Peyer's patch (tissue), 4 donors: ENCODE data around the gene TIGD1. TPM values are rescaled to one million over a fixed set of nuclear protein-coding genes. Genes with fewer than 3 reads are reported as not detected.

Experiments
- DNase-seq, 3 donors: peaks; one replicate each; pipeline ENCODE4 v3.0.0-alpha.2; 2017 to 2019
- H3K27ac ChIP-seq, 4 donors: fragments of 200-600 bp; sonication (generic); one replicate each; pipeline ENCODE4 v1.5.1; 2016 to 2019
- H3K27me3 ChIP-seq, 2 donors: fragments of 200-600 bp; sonication (generic); one replicate each; pipeline ENCODE4 v1.5.1; 2019
- H3K36me3 ChIP-seq, 3 donors: fragments of 200-600 bp; sonication (generic); one replicate each; pipeline ENCODE4 v1.5.1; 2016 to 2019
- H3K4me1 ChIP-seq, 4 donors: fragments of 200-600 bp; sonication (generic); one replicate each; pipeline ENCODE4 v1.5.1; 2016 to 2019
- H3K4me3 ChIP-seq, 4 donors: fragments of 200-600 bp; sonication (generic); 1 replicate in 3 of 4; 2 replicates in 1 of 4; pipeline ENCODE4 v1.5.1; 2016 to 2019; ENCODE audit warnings: mild to moderate bottlenecking in 1 of 4
- H3K9me3 ChIP-seq, 4 donors: fragments of 200-600 bp; sonication (generic); one replicate each; pipeline ENCODE4 v1.5.1; 2016 to 2019; ENCODE audit warnings: mild to moderate bottlenecking in 1 of 4
- POLR2A ChIP-seq, 2 donors: fragments of 450-650 bp; IDR thresholded peaks; one replicate each; pipeline ENCODE4 v1.5.1; 2017; ENCODE audit warnings: antibody characterized with exemption in 2 of 2, mild to moderate bottlenecking in 2 of 2, moderate library complexity in 2 of 2
- total RNA-seq, 4 donors: library from RNA; depleted of rRNA; stranded (reverse); fragments of >200 nt; gene quantifications; one replicate each; pipeline ENCODE4 v1.1.0, GENCODE V29; 2016
- TF ChIP-seq, protein P1 (sequence below), 6 experiments: fragments of 450-650 bp in 4 of 6; fragments of 200-600 bp in 2 of 6; sonication (generic) in 1 of 6; IDR thresholded peaks; one replicate each; pipeline ENCODE4 v1.5.1; 2017 to 2019; ENCODE audit warnings: antibody characterized with exemption in 6 of 6, mild to moderate bottlenecking in 3 of 6, moderate library complexity in 1 of 6

TIGD1 gene
- total RNA-seq, 4 donors from 2014 or later = 8.6 to 31.4 (median 13.4) TPM

GRCh38 chr2:232532419-232532818, 17.9 kb downstream of the TIGD1 start:
- no peaks in the 10 kb centered on the region for H3K36me3 ChIP-seq
- H3K27ac ChIP-seq = no peak overlapping the region
- H3K27me3 ChIP-seq = no peaks in the 10 kb centered on the region
- no peak overlapping the region for H3K4me3 ChIP-seq
- DNase-seq = peak in 1 of 3 donors; percentile 26
- H3K4me1 ChIP-seq = no peaks in the 10 kb centered on the region
- peaks cover 0 to 9% (median 2%) of the 10 kb centered on the region in 4 donors for H3K9me3 ChIP-seq
- TF ChIP-seq POLR2A (IDR thresholded peaks at IDR 0.05) = no peak
- TF ChIP-seq, protein P1, sequence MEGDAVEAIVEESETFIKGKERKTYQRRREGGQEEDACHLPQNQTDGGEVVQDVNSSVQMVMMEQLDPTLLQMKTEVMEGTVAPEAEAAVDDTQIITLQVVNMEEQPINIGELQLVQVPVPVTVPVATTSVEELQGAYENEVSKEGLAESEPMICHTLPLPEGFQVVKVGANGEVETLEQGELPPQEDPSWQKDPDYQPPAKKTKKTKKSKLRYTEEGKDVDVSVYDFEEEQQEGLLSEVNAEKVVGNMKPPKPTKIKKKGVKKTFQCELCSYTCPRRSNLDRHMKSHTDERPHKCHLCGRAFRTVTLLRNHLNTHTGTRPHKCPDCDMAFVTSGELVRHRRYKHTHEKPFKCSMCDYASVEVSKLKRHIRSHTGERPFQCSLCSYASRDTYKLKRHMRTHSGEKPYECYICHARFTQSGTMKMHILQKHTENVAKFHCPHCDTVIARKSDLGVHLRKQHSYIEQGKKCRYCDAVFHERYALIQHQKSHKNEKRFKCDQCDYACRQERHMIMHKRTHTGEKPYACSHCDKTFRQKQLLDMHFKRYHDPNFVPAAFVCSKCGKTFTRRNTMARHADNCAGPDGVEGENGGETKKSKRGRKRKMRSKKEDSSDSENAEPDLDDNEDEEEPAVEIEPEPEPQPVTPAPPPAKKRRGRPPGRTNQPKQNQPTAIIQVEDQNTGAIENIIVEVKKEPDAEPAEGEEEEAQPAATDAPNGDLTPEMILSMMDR (IDR thresholded peaks at IDR 0.05) = no peak

- H3K27me3 ChIP-seq = no peaks in the 10 kb centered on the region
- no peak overlapping the region for H3K4me3 ChIP-seq
- TF ChIP-seq, protein P1 (IDR thresholded peaks at IDR 0.05) = no peak
- TF ChIP-seq POLR2A (IDR thresholded peaks at IDR 0.05) = no peak
- DNase-seq = peak in 1 of 3 donors; percentile 19
- no peak overlapping the region for H3K27ac ChIP-seq
- no peaks in the 10 kb centered on the region for H3K4me1 ChIP-seq
- peaks cover 0 to 2% (median 0%) of the 10 kb centered on the region in 4 donors for H3K9me3 ChIP-seq
- H3K36me3 ChIP-seq = no peaks in the 10 kb centered on the region
Observed at GRCh38 chr2:232530626-232531260, 19.6 kb downstream of the TIGD1 start.

DNA sequence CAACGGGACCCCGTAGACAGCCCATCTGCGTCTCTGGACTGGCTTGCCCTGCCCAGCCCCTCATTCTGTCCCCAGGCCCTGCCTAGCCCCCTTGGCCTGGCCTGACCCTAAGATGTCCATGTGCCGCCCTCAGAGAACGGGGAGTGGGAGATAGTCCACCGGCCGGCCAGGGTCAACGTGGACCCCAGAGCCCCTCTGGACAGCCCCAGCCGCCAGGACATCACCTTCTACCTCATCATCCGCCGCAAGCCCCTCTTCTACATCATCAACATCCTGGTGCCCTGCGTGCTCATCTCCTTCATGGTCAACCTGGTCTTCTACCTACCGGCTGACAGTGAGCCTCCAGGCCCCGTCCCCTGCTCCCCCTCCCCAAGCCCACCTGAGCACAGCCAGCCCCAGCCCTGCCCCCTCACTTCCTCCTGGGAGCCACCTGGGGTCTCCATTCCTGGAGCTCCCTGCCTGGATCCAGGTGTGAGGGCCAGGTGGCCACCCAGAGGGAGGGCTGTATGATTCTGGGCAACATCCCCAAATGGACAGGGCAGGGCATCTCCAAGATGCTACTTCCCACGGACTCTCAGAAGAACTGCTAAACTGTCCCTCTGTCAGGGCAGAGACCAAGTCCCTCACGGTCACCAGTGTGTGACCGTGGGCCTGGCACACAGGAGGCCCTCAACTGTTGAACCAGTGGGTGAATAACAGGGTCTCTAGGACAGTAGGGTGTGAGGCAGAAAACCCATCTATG, 20.4 kb downstream of the TIGD1 start:
- TF ChIP-seq, protein P1 (IDR thresholded peaks at IDR 0.05) = no peak
- no peak for TF ChIP-seq POLR2A (IDR thresholded peaks at IDR 0.05)
- peak in 1 of 3 donors; percentile 37 for DNase-seq
- Histone ChIP-seq H3K36me3 (no peaks in the 10 kb centered on the region), H3K27ac (no peak overlapping the region), H3K27me3 (no peaks in the 10 kb centered on the region), H3K9me3 (no peaks in the 10 kb centered on the region), H3K4me1 (no peaks in the 10 kb centered on the region), H3K4me3 (no peak overlapping the region)

GRCh38 chr2:232528746-232529460, 21.5 kb downstream of the TIGD1 start:
- Histone ChIP-seq H3K4me3 (no peak overlapping the region), H3K27me3 (peaks cover 0 to 9% of the 10 kb centered on the region in 2 donors), H3K4me1 (peaks cover 0 to 6% (median 2%) of the 10 kb centered on the region in 4 donors), H3K9me3 (no peaks in the 10 kb centered on the region), H3K36me3 (no peaks in the 10 kb centered on the region), H3K27ac (no peak overlapping the region)
- TF ChIP-seq POLR2A (IDR thresholded peaks at IDR 0.05) = no peak
- TF ChIP-seq, protein P1 (IDR thresholded peaks at IDR 0.05) = no peak
- DNase-seq = peak in 1 of 3 donors; percentile 37

DNA sequence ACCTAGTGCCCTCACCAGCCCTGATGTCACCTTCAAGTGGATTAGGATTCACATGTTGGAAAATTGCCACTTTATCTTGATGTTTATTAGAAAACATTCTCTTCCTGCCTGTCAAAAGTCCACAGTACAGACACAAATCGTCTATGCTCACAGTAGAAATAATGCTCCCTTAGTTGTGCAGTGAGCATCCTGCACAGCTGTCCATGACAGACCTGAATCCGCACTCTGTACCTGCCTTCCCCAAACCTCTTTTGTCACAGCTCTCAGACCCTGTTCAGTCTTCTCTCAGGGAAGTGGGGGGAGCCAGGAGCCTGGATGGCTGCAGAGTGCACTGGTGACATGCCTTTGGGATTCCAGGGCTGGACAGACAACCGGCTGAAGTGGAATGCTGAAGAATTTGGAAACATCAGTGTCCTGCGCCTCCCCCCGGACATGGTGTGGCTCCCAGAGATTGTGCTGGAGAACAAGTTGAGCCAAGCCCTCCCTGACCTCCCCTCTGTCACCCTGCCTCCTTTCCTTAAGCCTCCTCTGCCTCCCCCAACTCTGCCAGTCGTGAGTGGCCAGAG, 22.4 kb downstream of the TIGD1 start:
- H3K27me3 ChIP-seq = peaks cover 0 to 18% of the 10 kb centered on the region in 2 donors
- H3K27ac ChIP-seq = no peak overlapping the region
- H3K36me3 ChIP-seq = no peaks in the 10 kb centered on the region
- H3K9me3 ChIP-seq = no peaks in the 10 kb centered on the region
- H3K4me1 ChIP-seq = peaks cover 0 to 12% (median 6%) of the 10 kb centered on the region in 4 donors
- no peak overlapping the region for H3K4me3 ChIP-seq
- no peak for DNase-seq
- TF ChIP-seq POLR2A (IDR thresholded peaks at IDR 0.05) = no peak
- TF ChIP-seq, protein P1 (IDR thresholded peaks at IDR 0.05) = no peak
